Measurements from ENCODE around the gene PRDM15. TPM values are rescaled to one million over a fixed set of nuclear protein-coding genes. Genes with fewer than 3 reads are reported as not detected.

Gene PRDM15
- total and polyA plus RNA-seq, 8 donors = 6.2 to 10.0 (median 7.3) TPM

- Histone ChIP-seq H3K27ac (no peak overlapping the region), H3K36me3 (peaks cover 0 to 58% of the 10 kb centered on the region in 2 donors), H3K27me3 (no peaks in the 10 kb centered on the region), H3K9me3 (no peaks in the 10 kb centered on the region), H3K4me3 (no peak overlapping the region), H3K4me1 (no peaks in the 10 kb centered on the region)
- TF ChIP-seq CTCF (IDR thresholded peaks at IDR 0.05) = no peak
- intact Hi-C loops (cut with DNase I) = no loop called here
- DNase-seq (peak in 2 of 4 donors; percentile 27 to 72), ATAC-seq (no peak)
These were observed 44.0 kb downstream of the PRDM15 start for GRCh38 chr21:41834926-41835663.

GRCh38 chr21:41834252-41834925 is 44.8 kb downstream of the PRDM15 start:
- Histone ChIP-seq H3K27me3 (no peaks in the 10 kb centered on the region), H3K36me3 (peaks cover 0 to 54% of the 10 kb centered on the region in 2 donors), H3K9me3 (no peaks in the 10 kb centered on the region), H3K27ac (no peak overlapping the region), H3K4me3 (no peak overlapping the region), H3K4me1 (no peaks in the 10 kb centered on the region)
- DNase-seq = peak in 2 of 4 donors; percentile 27 to 55
- TF ChIP-seq CTCF (IDR thresholded peaks at IDR 0.05) = no peak
- ATAC-seq = no peak
- intact Hi-C loops (cut with DNase I) = no loop called here

GRCh38 chr21:41833497-41834115 is 45.5 kb downstream of the PRDM15 start:
- H3K27me3 ChIP-seq = no peaks in the 10 kb centered on the region
- no peak overlapping the region for H3K27ac ChIP-seq
- no peak overlapping the region for H3K4me3 ChIP-seq
- H3K9me3 ChIP-seq = no peaks in the 10 kb centered on the region
- TF ChIP-seq CTCF (IDR thresholded peaks at IDR 0.05) = no peak
- DNase-seq (peak in 1 of 4 donors; percentile 37), ATAC-seq (no peak)
- H3K4me1 ChIP-seq = no peaks in the 10 kb centered on the region
- intact Hi-C loops (cut with DNase I) = no loop called here
- peaks cover 0 to 46% of the 10 kb centered on the region in 2 donors for H3K36me3 ChIP-seq

- no peaks in the 10 kb centered on the region for H3K4me1 ChIP-seq
- H3K9me3 ChIP-seq = no peaks in the 10 kb centered on the region
- ATAC-seq (no peak), DNase-seq (peak in 2 of 4 donors; percentile 21 to 50)
- no peak overlapping the region for H3K4me3 ChIP-seq
- no peak overlapping the region for H3K27ac ChIP-seq
- no peaks in the 10 kb centered on the region for H3K27me3 ChIP-seq
- intact Hi-C loops (cut with DNase I) = no loop called here
- peaks cover 0 to 51% of the 10 kb centered on the region in 2 donors for H3K36me3 ChIP-seq
- no peak for TF ChIP-seq CTCF (IDR thresholded peaks at IDR 0.05)
These were observed 46.3 kb downstream of the PRDM15 start for GRCh38 chr21:41832596-41833496.

Data from left lung (tissue), 10 donors.